Tibial nerve (tissue), 4 donors: ENCODE results near the gene KIAA2012.

Experiments
- EP300 ChIP-seq, 2 donors: sonication (generic); formaldehyde crosslinking; IDR thresholded peaks; one replicate each; pipeline ENCODE4 v1.6.1; 2017; ENCODE audit warnings: antibody characterized with exemption in 2 of 2, mild to moderate bottlenecking in 1 of 2
- POLR2A ChIP-seq, 2 donors: fragments of 450-650 bp; IDR thresholded peaks; one replicate each; pipeline ENCODE4 v1.6.1; 2017; ENCODE audit warnings: antibody characterized with exemption in 2 of 2, mild to moderate bottlenecking in 2 of 2, moderate library complexity in 2 of 2
- TF ChIP-seq, protein P1 (sequence below), 5 experiments: fragments of 200-600 bp in 3 of 5; fragments of 450-650 bp in 2 of 5; sonication (generic) in 3 of 5; IDR thresholded peaks; one replicate each; pipeline ENCODE4 v1.5.1; 2016 to 2019; ENCODE audit warnings: antibody characterized with exemption in 5 of 5, mild to moderate bottlenecking in 3 of 5, moderate library complexity in 2 of 5

GRCh38 chr2:202044777-202045176 lies 28.3 kb upstream of the KIAA2012 start:
- TF ChIP-seq, protein P1, sequence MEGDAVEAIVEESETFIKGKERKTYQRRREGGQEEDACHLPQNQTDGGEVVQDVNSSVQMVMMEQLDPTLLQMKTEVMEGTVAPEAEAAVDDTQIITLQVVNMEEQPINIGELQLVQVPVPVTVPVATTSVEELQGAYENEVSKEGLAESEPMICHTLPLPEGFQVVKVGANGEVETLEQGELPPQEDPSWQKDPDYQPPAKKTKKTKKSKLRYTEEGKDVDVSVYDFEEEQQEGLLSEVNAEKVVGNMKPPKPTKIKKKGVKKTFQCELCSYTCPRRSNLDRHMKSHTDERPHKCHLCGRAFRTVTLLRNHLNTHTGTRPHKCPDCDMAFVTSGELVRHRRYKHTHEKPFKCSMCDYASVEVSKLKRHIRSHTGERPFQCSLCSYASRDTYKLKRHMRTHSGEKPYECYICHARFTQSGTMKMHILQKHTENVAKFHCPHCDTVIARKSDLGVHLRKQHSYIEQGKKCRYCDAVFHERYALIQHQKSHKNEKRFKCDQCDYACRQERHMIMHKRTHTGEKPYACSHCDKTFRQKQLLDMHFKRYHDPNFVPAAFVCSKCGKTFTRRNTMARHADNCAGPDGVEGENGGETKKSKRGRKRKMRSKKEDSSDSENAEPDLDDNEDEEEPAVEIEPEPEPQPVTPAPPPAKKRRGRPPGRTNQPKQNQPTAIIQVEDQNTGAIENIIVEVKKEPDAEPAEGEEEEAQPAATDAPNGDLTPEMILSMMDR (IDR thresholded peaks at IDR 0.05), result no peak
- no peak for TF ChIP-seq POLR2A (IDR thresholded peaks at IDR 0.05)
- no peak for TF ChIP-seq EP300 (IDR thresholded peaks at IDR 0.05)
